Lower leg skin (tissue), 3 donors: Measurements from ENCODE around the gene SLC25A6.

Experiments used
- CTCF ChIP-seq, 3 donors: fragments of 450-650 bp; IDR thresholded peaks; one replicate each; pipeline ENCODE4 v1.5.1; 2016; ENCODE audit warnings: antibody characterized with exemption in 3 of 3, mild to moderate bottlenecking in 3 of 3, moderate library complexity in 2 of 3
- POLR2A ChIP-seq, 2 donors: fragments of 450-650 bp; IDR thresholded peaks; one replicate each; pipeline ENCODE4 v1.6.1; 2016 to 2017; ENCODE audit warnings: antibody characterized with exemption in 2 of 2, mild to moderate bottlenecking in 1 of 2, moderate library complexity in 1 of 2

GRCh38 chrX:1359477-1359873 is 32.4 kb downstream of the SLC25A6 start:
- TF ChIP-seq POLR2A (IDR thresholded peaks at IDR 0.05) (no peak), CTCF (IDR thresholded peaks at IDR 0.05) (no peak)
